Measurements from ENCODE around the gene PM20D1. TPM values are rescaled to one million over a fixed set of nuclear protein-coding genes. Genes with fewer than 3 reads are reported as not detected.
"Not testable (repeated sequence)": the region's sequence is repeated elsewhere in the genome, so short reads cannot be mapped to it uniquely, and the experiment has no call there.

The PM20D1 gene
- total RNA-seq, 1 experiment from 2014 or later: not detected

- BruUV-seq (replicated peaks); H2AFZ ChIP-seq; H3K9me2 ChIP-seq (ENCODE audit: insufficient read depth); POLR2A ChIA-PET (ENCODE audit: unreplicated experiment); H3K36me3 ChIP-seq (ENCODE audit: low read depth); DNase-seq; intact Hi-C loops (cut with micrococcal nuclease; ENCODE audit: unreplicated experiment); CTCF ChIA-PET; H3K4me3 ChIP-seq; H3K27me3 ChIP-seq (ENCODE audit: insufficient read depth, low read depth); H3K79me2 ChIP-seq (ENCODE audit: low read depth); H3K27ac ChIP-seq; H4K20me1 ChIP-seq (ENCODE audit: insufficient read depth): not testable (repeated sequence)
- Histone ChIP-seq H3K4me1 (replicated peaks; ENCODE audit: insufficient read depth) (peaks cover 64% of the 10 kb centered on the region), H3K4me2 (peak overlapping the region; percentile 52; the same call in 1 of the 2 replicates), H3F3A (ENCODE audit: insufficient read depth, low read depth) (peaks cover 17% of the 10 kb centered on the region), H3K9me3 (ENCODE audit: insufficient read depth, low read depth) (peaks cover 18% of the 10 kb centered on the region)
These were observed 40.7 kb upstream of the PM20D1 start for GRCh38 chr1:205890631-205891030.

DNA sequence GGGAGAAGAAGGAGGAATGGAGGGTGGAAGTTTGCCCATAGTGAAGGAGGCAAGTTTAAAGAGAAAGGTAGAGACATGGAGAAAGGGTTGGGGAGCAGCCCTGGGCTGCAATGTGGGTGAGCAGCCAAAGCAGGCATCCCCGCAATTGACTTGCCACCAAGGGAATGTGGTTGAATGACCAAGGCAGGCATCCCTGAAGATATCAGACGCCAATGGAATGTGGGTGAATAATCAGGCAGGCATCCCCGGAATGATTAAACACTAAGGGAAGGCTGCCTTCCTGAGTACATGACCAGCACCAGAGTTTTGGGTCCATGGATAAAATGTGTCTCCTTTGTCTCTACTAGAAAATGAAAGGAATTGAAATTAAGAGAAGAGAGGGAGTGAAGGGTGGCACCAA is 39.8 kb upstream of the PM20D1 start:
- H2AFZ ChIP-seq; H3K36me3 ChIP-seq (ENCODE audit: low read depth); H3K4me3 ChIP-seq; CTCF ChIA-PET; H3K27ac ChIP-seq; H3K9me2 ChIP-seq (ENCODE audit: insufficient read depth); BruUV-seq (replicated peaks); POLR2A ChIA-PET (ENCODE audit: unreplicated experiment); H4K20me1 ChIP-seq (ENCODE audit: insufficient read depth); H3K79me2 ChIP-seq (ENCODE audit: low read depth); H3K27me3 ChIP-seq (ENCODE audit: insufficient read depth, low read depth): not testable (repeated sequence)
- intact Hi-C loops (cut with micrococcal nuclease; ENCODE audit: unreplicated experiment): loop anchor here (1.0 kb wide), 1 partner anchor 76 kb away; the partner anchor contains the start of gene SLC41A1
- Histone ChIP-seq H3K4me2 (peak overlapping the region; percentile 52), H3F3A (ENCODE audit: insufficient read depth, low read depth) (peaks cover 14% of the 10 kb centered on the region), H3K9me3 (ENCODE audit: insufficient read depth, low read depth) (peaks cover 18% of the 10 kb centered on the region), H3K4me1 (replicated peaks; ENCODE audit: insufficient read depth) (peaks cover 56% of the 10 kb centered on the region)
- peak; percentile 77 to 84 for DNase-seq

GRCh38 chr1:205889006-205889405 is 39.1 kb upstream of the PM20D1 start:
- H3K27me3 ChIP-seq (ENCODE audit: insufficient read depth, low read depth); H2AFZ ChIP-seq; CTCF ChIA-PET; H3K36me3 ChIP-seq (ENCODE audit: low read depth); BruUV-seq (replicated peaks); DNase-seq; H3K9me2 ChIP-seq (ENCODE audit: insufficient read depth); H3K79me2 ChIP-seq (ENCODE audit: low read depth); H3K4me3 ChIP-seq; POLR2A ChIA-PET (ENCODE audit: unreplicated experiment); H4K20me1 ChIP-seq (ENCODE audit: insufficient read depth); H3K27ac ChIP-seq: not testable (repeated sequence)
- Histone ChIP-seq H3K4me2 (peak overlapping the region; percentile 52), H3K9me3 (ENCODE audit: insufficient read depth, low read depth) (peaks cover 18% of the 10 kb centered on the region), H3K4me1 (replicated peaks; ENCODE audit: insufficient read depth) (peaks cover 49% of the 10 kb centered on the region), H3F3A (ENCODE audit: insufficient read depth, low read depth) (peaks cover 13% of the 10 kb centered on the region)
- intact Hi-C loops (cut with micrococcal nuclease; ENCODE audit: unreplicated experiment): loop anchor here (1.0 kb wide), 1 partner anchor 76 kb away; the partner anchor contains the start of gene SLC41A1

DNA sequence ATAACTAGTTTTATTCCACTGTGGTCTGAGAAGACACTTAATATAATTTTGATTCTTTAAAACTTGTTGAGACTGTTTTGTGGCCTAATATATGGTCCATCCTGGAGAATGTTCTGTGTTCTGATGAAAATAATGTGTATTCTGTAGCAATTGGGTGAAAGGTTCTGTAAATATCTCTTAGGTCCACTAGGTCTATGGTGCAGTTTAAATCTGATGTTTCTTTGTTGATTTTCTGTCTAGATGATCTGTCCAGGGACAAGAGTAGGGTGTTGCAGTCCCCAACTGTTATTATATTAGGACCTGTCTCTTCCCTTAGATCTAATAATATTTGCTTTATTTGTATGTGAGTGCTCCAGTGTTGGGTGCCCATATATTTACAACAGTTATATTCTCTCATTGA is 33.9 kb upstream of the PM20D1 start:
- Histone ChIP-seq H3K36me3 (ENCODE audit: low read depth) (no peaks in the 10 kb centered on the region), H3K27ac (no peak overlapping the region), H2AFZ (no peak overlapping the region), H3K4me2 (no peak overlapping the region), H3K4me3 (no peak overlapping the region), H3K9me2 (ENCODE audit: insufficient read depth) (no peaks in the 10 kb centered on the region), H4K20me1 (ENCODE audit: insufficient read depth) (no peaks in the 10 kb centered on the region), H3K4me1 (replicated peaks; ENCODE audit: insufficient read depth) (peaks cover 6% of the 10 kb centered on the region), H3F3A (ENCODE audit: insufficient read depth, low read depth) (no peaks in the 10 kb centered on the region), H3K9me3 (ENCODE audit: insufficient read depth, low read depth) (no peaks in the 10 kb centered on the region), H3K79me2 (ENCODE audit: low read depth) (no peaks in the 10 kb centered on the region), H3K27me3 (ENCODE audit: insufficient read depth, low read depth) (no peaks in the 10 kb centered on the region)
- intact Hi-C loops (cut with micrococcal nuclease; ENCODE audit: unreplicated experiment): no loop called here
- POLR2A ChIA-PET (ENCODE audit: unreplicated experiment): no interaction called here
- no TSS peak for BruUV-seq (replicated peaks)
- CTCF ChIA-PET: no interaction called here
- no peak for DNase-seq
- no peak for TF ChIP-seq EZH2 (IDR thresholded peaks at IDR 0.05; ENCODE audit: low read depth)
- TF ChIP-seq, protein P1, sequence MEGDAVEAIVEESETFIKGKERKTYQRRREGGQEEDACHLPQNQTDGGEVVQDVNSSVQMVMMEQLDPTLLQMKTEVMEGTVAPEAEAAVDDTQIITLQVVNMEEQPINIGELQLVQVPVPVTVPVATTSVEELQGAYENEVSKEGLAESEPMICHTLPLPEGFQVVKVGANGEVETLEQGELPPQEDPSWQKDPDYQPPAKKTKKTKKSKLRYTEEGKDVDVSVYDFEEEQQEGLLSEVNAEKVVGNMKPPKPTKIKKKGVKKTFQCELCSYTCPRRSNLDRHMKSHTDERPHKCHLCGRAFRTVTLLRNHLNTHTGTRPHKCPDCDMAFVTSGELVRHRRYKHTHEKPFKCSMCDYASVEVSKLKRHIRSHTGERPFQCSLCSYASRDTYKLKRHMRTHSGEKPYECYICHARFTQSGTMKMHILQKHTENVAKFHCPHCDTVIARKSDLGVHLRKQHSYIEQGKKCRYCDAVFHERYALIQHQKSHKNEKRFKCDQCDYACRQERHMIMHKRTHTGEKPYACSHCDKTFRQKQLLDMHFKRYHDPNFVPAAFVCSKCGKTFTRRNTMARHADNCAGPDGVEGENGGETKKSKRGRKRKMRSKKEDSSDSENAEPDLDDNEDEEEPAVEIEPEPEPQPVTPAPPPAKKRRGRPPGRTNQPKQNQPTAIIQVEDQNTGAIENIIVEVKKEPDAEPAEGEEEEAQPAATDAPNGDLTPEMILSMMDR (conservative IDR thresholded peaks at IDR 0.05): no peak
